DLD1 (cell line): ENCODE results near the gene ACYP2.

Source experiments
- in situ Hi-C: cut with HindIII; loops from 2 replicates; pipeline ENCODE4 v1.10.0; 2017; ENCODE audit warnings: low sequenced_read_pairs

The ACYP2 gene

DNA sequence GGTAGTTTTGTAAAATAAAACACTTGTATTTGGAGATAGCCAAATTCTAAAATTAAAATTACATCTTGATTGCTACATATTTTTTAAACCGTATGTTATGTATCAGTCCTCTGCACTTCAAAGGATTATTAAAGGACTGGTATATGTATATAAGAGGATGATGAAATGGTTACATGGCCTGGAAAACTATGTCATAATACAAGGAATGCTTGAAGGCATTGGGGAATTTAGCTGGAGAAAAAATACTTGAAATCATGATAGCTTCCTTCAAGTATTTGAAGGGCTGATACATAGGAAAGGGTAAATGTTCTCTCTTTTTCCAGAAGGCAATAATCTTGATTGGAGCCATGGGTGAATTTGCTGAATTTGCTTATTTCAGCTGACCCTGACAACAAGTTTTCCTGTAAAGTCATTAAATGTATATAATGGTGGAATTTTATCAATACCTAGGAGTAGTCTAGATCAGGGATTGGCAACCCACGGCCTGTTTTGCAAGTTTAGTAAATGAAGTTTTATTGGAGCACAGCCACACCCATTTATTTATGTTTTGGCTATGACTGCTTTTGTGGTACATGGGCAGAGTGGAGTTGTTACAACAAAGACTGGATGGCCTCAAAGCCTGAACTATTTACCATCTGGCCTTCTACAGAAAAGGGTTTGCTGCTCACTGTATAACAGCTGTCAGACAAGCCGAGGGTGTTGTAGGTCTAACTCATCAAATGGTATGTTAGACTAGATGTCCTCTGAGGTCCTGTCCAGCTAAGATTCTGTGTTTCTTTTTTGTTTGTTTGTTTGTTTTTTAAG lies 34.4 kb downstream of the ACYP2 start:
- in situ Hi-C loops: no loop called here

DNA sequence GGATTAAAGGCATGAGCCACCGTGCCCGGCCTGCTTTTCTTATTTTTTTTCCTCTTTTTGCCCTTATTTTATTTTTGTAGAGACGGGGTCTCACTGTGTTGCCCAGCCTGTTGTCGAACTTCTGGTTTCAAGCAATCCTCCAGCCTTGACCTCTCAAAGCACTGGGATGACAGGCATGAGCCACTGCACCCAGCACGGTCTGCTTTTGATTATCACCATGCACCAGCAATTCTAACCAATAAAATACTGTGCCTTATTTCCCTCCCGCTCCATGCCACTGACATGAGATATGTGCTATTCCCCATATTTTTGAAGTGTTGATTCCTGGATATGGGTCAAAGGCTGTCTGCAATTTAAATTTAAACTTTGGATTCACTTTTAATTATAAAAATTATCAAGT lies 42.9 kb downstream of the ACYP2 start:
- in situ Hi-C loops: no loop called here

GRCh38 chr2:54161660-54162424 lies 46.4 kb downstream of the ACYP2 start:
- in situ Hi-C loops: no loop called here

GRCh38 chr2:54164106-54164505 lies 48.7 kb downstream of the ACYP2 start:
- in situ Hi-C loops: no loop called here

- in situ Hi-C loops: no loop called here
Observed at GRCh38 chr2:54166121-54166773, 50.8 kb downstream of the ACYP2 start.

DNA sequence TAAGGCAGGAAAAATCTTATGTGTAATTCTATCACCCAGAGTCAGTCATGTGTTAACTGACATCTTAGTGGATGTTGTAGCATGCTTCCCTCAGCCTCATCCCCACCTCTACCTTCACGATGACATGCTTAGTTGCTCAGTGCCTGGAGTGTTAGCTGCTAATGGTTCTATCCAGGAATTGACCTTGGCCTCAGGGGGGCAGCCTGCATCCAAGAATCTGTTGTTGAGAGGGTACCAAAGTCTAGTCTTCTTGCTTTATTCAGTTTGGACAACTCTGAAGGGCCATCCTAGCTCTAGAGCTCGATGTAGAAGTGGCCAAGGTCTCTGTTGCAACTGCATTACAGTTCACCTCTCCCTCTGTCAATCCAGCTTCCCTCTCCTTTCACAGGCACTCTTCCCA lies 61.2 kb downstream of the ACYP2 start:
- in situ Hi-C loops: no loop called here

GRCh38 chr2:54183281-54183680 lies 67.9 kb downstream of the ACYP2 start:
- in situ Hi-C loops: no loop called here

DNA sequence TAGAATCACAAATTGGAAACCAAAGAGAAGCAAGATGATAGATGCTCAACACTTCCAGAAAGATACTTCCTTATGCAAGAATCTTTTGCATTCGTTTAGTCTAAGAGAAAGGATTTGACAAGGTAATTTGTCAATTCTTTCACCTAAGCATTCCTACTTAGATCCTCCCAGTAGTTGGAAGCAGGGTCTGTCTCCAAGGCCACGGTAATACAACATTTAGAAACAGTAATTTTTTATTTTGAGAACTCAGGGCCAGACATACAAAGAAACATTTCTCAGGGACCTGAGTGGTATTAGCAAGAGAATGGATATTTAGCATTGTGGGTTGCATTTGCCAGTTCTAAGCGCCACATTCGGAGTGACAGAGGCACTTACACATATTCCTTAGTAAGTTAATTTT lies 68.6 kb downstream of the ACYP2 start:
- in situ Hi-C loops: no loop called here

- in situ Hi-C loops: no loop called here
Observed at GRCh38 chr2:54185105-54185504, 69.7 kb downstream of the ACYP2 start.

DNA sequence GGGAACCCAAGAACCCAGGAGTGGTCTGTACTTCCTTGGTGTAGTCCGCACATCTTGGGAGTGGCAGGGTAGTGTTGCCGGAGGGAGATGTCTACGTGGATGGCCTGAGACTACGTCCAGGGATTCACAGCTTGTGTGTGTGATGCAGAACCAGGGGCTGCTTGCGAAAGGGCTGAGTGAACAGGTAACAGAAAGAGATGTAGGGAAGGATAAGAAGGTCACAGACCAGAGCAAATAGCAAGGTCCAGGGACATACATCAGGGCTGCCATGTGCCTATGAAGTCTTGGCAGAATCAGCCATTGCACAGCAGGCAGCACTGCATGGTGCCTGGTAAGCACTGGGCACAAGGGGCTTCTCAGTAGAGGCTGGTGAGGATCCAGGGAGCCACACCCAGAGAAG lies 71.9 kb downstream of the ACYP2 start:
- in situ Hi-C loops: no loop called here

DNA sequence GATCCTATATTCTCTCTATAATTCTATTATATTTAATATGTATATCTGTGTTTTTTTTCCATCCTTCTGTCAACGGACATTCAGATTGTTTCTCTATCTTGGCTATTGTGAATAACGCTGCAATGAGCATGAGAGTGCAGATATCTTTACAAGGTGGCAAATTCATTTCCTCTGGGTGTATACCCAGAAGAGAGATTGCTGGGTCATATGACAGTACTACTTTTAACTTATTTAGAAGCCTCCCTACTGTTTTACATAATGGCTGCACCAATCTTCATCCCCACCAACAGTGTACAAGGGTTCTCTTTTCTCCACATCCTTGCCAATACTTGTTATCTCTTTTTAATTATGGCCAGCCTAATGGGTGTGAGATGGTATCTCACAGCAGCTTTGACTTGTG lies 74.1 kb downstream of the ACYP2 start:
- in situ Hi-C loops: no loop called here

DNA sequence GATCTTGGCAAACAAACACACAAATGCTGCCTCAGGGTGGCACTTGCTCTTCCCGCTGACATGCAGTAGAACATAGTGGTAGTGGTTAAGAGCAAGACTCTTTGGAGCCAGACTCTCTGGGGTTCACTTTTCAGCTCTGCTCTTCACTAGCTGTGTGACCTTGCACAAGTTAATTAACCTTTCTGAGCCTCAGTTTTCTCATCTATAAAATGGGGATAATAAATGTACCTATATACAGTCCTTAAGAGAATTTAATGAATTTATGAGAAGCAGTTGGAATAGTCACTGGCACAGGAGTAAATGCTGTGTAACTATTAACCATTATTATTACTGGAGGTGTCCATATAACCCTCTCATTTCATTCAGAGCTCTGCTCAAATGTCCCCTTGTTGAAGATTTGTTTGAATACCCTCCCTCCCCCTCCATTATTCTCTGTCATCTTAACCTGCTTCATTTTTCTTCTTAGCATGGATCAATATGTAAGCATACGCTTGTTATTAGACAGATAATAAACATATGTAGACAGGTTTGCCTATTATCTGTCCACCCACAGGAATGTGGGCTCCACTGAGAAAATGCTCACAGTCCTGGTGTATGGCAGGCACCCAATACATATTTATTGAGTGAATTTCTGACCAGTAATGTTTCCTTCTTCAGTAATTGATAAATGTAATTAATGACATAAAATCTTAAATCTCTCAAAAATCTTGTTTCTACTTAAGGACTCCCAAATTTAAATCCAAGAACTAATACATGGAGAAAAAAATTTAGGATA lies 76.1 kb downstream of the ACYP2 start:
- in situ Hi-C loops: no loop called here

- in situ Hi-C loops: no loop called here
Observed at GRCh38 chr2:54194761-54195750, 79.6 kb downstream of the ACYP2 start.

- in situ Hi-C loops: no loop called here
Observed at GRCh38 chr2:54196646-54197045, 81.2 kb downstream of the ACYP2 start.

DNA sequence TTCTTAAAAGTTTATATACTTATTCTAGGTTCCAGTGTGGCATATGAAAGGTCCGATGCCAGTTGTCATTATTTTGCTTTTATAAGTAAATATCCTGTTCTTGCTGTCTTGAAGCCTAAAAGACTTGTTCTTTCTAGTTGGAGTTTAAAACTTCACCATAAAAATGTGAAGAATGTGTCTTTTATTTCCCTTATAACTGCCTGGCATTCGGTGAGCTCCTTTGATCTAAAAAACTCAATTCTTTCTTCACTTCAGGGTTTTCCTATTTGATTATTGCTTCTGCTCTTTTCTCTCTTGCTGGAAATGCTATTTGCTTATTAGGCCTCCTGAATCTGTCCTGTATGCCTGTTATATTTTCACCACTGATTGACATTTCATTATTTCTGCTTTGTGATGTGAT lies 89.1 kb downstream of the ACYP2 start:
- in situ Hi-C loops: no loop called here

DNA sequence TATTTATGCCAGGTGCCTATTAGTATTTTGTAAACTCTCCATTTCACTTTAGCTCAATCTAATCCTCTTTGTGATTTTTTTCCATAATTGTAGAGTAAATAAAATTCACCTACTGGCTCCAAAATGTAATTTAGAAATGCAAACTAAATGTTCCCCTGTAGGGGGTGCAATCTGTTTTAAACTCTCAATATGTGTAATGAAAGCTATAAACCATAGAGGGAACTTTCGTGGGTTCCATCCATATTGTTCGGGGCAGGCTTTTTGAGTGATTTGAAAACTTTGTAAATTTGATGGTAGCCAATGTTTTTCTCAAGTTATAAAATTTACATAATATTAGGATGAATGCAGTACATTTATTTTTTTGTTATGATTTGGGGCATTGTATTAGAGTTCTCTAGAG lies 91.2 kb downstream of the ACYP2 start:
- in situ Hi-C loops: no loop called here

GRCh38 chr2:54207666-54208195 lies 92.3 kb downstream of the ACYP2 start:
- in situ Hi-C loops: no loop called here

- in situ Hi-C loops: no loop called here
Observed at GRCh38 chr2:54208364-54209240, 93.2 kb downstream of the ACYP2 start.

DNA sequence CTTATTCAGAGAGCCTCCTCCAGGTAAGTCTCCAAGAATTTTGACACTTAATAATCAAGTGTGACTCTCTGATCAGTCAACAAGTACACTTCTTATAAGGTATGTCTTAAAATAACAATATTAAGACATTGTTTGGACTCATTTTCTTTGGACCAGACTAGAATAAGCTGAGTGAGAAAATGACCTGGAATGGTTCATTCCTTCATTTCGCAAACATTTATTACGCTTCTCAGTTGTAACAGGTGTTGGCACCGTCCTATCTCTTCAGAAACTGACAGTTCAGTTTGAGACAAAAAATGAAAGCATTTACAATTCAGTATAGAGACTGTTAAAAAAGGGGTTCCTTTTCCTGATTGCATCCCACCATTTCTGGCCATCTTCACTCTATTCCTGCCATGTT lies 94.0 kb downstream of the ACYP2 start:
- in situ Hi-C loops: no loop called here
